ENCODE measurements around the gene REC8. TPM values are rescaled to one million over a fixed set of nuclear protein-coding genes. Genes with fewer than 3 reads are reported as not detected.
"Not testable (repeated sequence)": the region's sequence is repeated elsewhere in the genome, so short reads cannot be mapped to it uniquely, and the experiment has no call there.

The REC8 gene
- total RNA-seq, 1 donor from 2014 or later, result 2.1 TPM

DNA sequence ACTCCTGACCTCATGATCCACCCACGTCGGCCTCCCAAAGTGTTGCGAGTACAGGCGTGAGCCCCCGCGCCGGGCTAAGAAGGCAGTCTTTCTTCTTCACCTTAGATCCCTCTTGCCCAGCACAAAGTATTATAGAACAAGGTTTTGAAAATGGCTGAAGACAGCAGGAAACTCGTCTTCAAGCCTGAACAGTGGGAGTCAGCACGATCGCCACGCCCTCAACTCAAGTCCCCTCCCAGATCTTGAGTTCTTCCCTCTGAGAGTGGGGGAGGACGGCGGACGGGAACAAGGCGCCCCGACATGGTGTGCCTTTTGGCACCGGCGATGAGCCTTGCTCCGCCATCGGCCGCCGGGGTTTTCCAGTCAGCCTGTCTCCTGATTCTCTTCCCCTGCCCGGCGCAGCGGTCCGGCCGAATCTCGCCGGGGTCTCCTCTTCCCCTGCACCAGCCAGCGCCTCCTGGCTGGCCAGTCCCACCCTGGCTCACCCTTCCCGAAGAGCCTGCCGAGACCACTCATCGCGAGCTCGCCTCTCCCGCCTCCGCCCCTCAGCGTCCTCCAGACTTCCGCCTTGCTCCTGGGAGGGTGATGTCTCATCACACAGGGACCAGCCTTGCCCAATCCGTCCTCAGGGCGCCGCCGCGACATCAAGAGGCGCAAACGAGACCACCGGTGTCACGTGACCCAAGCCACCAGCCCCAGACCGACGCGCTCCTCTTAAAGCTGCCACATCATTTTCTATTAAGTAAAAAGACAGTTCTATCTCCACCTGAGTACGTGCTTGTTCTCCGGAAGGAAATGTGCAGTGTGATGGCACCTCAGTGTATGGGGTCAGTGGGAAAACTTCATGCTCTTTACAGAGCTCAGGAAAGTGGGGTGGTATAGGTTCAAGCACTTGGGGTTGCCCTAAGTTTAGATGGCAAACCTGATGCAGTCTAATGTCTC, 41.3 kb downstream of the REC8 start, which contains the start of gene CHMP4A:
TSS of gene CHMP4A (minus strand) at position 565 of the 942 bp plus-strand sequence. CDS start at position 516, 49 bp downstream.
- H3K4me1 ChIP-seq (ENCODE audit: control insufficient read depth in 3 of 3, insufficient read depth in 3 of 3, low read length in 3 of 3), result peaks cover 14 to 31% (median 19%) of the 10 kb centered on the region in 3 donors
- peaks cover 21 to 33% (median 31%) of the 10 kb centered on the region in 3 donors for H3K36me3 ChIP-seq (ENCODE audit: control insufficient read depth in 3 of 3, insufficient read depth in 3 of 3, low read length in 3 of 3)
- H3K27me3 ChIP-seq (ENCODE audit: control insufficient read depth in 3 of 3, insufficient read depth in 3 of 3, low read length in 3 of 3), result no peaks in the 10 kb centered on the region
- no peaks in the 10 kb centered on the region for H3K9me3 ChIP-seq (ENCODE audit: control insufficient read depth in 3 of 3, low read length in 3 of 3)
- peak within 1 kb of the TSS; percentile 75 to 87 (median 87) for H3K4me3 ChIP-seq (ENCODE audit: low read length in 3 of 3)
- H3K27ac ChIP-seq (ENCODE audit: low read depth, low read length), result peak within 1 kb of the TSS; percentile 90
- peak within 1 kb of the TSS; percentile 81 to 89 (median 81) for H3K9ac ChIP-seq (ENCODE audit: low read depth in 1 of 3, low read length in 3 of 3)

GRCh38 chr14:24213866-24214662, 42.2 kb downstream of the REC8 start:
- Histone ChIP-seq H3K27ac (ENCODE audit: low read depth, low read length) (peak overlapping the region; percentile 90), H3K9me3 (ENCODE audit: control insufficient read depth in 3 of 3, low read length in 3 of 3) (no peaks in the 10 kb centered on the region), H3K4me3 (ENCODE audit: low read length in 3 of 3) (peak overlapping the region; percentile 75 to 87 (median 87)), H3K36me3 (ENCODE audit: control insufficient read depth in 3 of 3, insufficient read depth in 3 of 3, low read length in 3 of 3) (peaks cover 21 to 32% (median 29%) of the 10 kb centered on the region in 3 donors), H3K9ac (ENCODE audit: low read depth in 1 of 3, low read length in 3 of 3) (peak overlapping the region; percentile 81 to 89 (median 81)), H3K4me1 (ENCODE audit: control insufficient read depth in 3 of 3, insufficient read depth in 3 of 3, low read length in 3 of 3) (peaks cover 14 to 31% (median 19%) of the 10 kb centered on the region in 3 donors), H3K27me3 (ENCODE audit: control insufficient read depth in 3 of 3, insufficient read depth in 3 of 3, low read length in 3 of 3) (no peaks in the 10 kb centered on the region)

DNA sequence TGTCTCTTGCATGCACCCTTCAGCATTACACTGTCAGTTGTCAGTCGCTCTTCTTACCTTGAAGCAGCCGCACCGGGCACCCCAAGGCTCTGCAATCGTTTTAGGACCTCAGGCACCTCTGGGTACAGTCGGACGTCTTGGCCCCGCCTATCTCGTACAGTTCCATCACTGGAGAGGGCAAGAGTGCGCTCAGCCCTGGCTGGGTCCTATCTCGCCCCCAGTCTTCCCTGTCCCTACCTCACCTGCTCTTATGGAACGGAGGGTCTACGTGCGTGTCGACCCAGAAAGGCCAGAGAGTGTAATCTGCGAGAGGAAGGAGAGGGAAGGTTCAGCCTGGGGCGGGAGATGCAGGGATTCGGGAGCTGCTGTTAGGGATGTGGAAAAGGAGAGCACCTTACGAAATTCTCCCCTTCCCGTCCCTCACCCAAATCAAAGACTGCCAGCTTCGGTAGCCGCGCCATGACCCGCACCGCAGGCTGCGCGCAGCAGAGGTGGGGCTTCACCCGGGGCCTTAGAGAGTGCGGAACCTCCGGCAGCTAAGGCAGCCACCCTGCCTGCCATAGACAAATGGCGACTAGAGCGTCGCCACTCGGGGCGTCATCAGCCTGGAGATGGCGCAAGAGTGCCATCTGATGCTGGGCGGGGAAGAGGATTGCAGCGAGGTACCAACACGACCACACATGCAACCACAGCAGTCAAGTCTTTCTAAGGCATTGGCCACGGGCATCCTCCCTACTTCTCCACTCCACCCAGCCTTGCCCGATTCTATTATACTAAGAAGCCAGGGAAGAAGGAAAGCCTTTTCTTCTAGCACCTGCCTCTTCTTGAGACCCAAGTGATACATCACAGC, 43.8 kb downstream of the REC8 start, which contains the start of gene MDP1:
TSS of gene MDP1 (minus strand) at position 572 of the 850 bp plus-strand sequence. CDS start at position 461, 111 bp downstream.
- peaks cover 7 to 20% (median 13%) of the 10 kb centered on the region in 3 donors for H3K36me3 ChIP-seq (ENCODE audit: control insufficient read depth in 3 of 3, insufficient read depth in 3 of 3, low read length in 3 of 3)
- H3K9ac ChIP-seq (ENCODE audit: low read depth in 1 of 3, low read length in 3 of 3), result peak within 1 kb of the TSS; percentile 93 to 95 (median 94)
- H3K27ac ChIP-seq (ENCODE audit: low read depth, low read length), result peak within 1 kb of the TSS; percentile 85
- H3K4me1 ChIP-seq (ENCODE audit: control insufficient read depth in 3 of 3, insufficient read depth in 3 of 3, low read length in 3 of 3), result peaks cover 14 to 31% (median 19%) of the 10 kb centered on the region in 3 donors
- no peaks in the 10 kb centered on the region for H3K27me3 ChIP-seq (ENCODE audit: control insufficient read depth in 3 of 3, insufficient read depth in 3 of 3, low read length in 3 of 3)
- H3K4me3 ChIP-seq (ENCODE audit: low read length in 3 of 3), result peak within 1 kb of the TSS; percentile 97 to 100 (median 98)
- no peaks in the 10 kb centered on the region for H3K9me3 ChIP-seq (ENCODE audit: control insufficient read depth in 3 of 3, low read length in 3 of 3)

- H3K4me1 ChIP-seq (ENCODE audit: control insufficient read depth in 3 of 3, insufficient read depth in 3 of 3, low read length in 3 of 3), result peaks cover 14 to 31% (median 19%) of the 10 kb centered on the region in 3 donors
- H3K4me3 ChIP-seq (ENCODE audit: low read length in 3 of 3), result peak overlapping the region; percentile 97 to 100 (median 98)
- no peaks in the 10 kb centered on the region for H3K27me3 ChIP-seq (ENCODE audit: control insufficient read depth in 3 of 3, insufficient read depth in 3 of 3, low read length in 3 of 3)
- peaks cover 4 to 18% (median 10%) of the 10 kb centered on the region in 3 donors for H3K36me3 ChIP-seq (ENCODE audit: control insufficient read depth in 3 of 3, insufficient read depth in 3 of 3, low read length in 3 of 3)
- no peaks in the 10 kb centered on the region for H3K9me3 ChIP-seq (ENCODE audit: control insufficient read depth in 3 of 3, low read length in 3 of 3)
- peak overlapping the region in 1 of 3 donors; percentile 95 for H3K9ac ChIP-seq (ENCODE audit: low read depth in 1 of 3, low read length in 3 of 3)
- H3K27ac ChIP-seq (ENCODE audit: low read depth, low read length), result peak overlapping the region; percentile 85
These were observed 44.4 kb downstream of the REC8 start for GRCh38 chr14:24216345-24216699.

GRCh38 chr14:24216876-24217275, 45.0 kb downstream of the REC8 start:
- not testable (repeated sequence) for H3K27me3 ChIP-seq (ENCODE audit: control insufficient read depth in 3 of 3, insufficient read depth in 3 of 3, low read length in 3 of 3); H3K9me3 ChIP-seq (ENCODE audit: control insufficient read depth in 3 of 3, low read length in 3 of 3); H3K4me3 ChIP-seq (ENCODE audit: low read length in 3 of 3); H3K9ac ChIP-seq (ENCODE audit: low read depth in 1 of 3, low read length in 3 of 3); H3K27ac ChIP-seq (ENCODE audit: low read depth, low read length)
- Histone ChIP-seq H3K36me3 (ENCODE audit: control insufficient read depth in 3 of 3, insufficient read depth in 3 of 3, low read length in 3 of 3) (peaks cover 0 to 12% (median 8%) of the 10 kb centered on the region in 3 donors), H3K4me1 (ENCODE audit: control insufficient read depth in 3 of 3, insufficient read depth in 3 of 3, low read length in 3 of 3) (peaks cover 14 to 31% (median 19%) of the 10 kb centered on the region in 3 donors)

- Histone ChIP-seq H3K4me3 (ENCODE audit: low read length in 3 of 3) (no peak overlapping the region), H3K36me3 (ENCODE audit: control insufficient read depth in 3 of 3, insufficient read depth in 3 of 3, low read length in 3 of 3) (peaks cover 0 to 12% (median 8%) of the 10 kb centered on the region in 3 donors)
These were observed 47.2 kb downstream of the REC8 start for GRCh38 chr14:24219080-24219479.

GRCh38 chr14:24219521-24219920, 47.6 kb downstream of the REC8 start:
- Histone ChIP-seq H3K4me3 (ENCODE audit: low read length in 3 of 3) (no peak overlapping the region), H3K4me1 (ENCODE audit: control insufficient read depth in 3 of 3, insufficient read depth in 3 of 3, low read length in 3 of 3) (peaks cover 6 to 17% (median 11%) of the 10 kb centered on the region in 3 donors), H3K9ac (ENCODE audit: low read depth in 1 of 3, low read length in 3 of 3) (no peak overlapping the region), H3K27ac (ENCODE audit: low read depth, low read length) (no peak overlapping the region), H3K27me3 (ENCODE audit: control insufficient read depth in 3 of 3, insufficient read depth in 3 of 3, low read length in 3 of 3) (no peaks in the 10 kb centered on the region), H3K9me3 (ENCODE audit: control insufficient read depth in 3 of 3, low read length in 3 of 3) (no peaks in the 10 kb centered on the region), H3K36me3 (ENCODE audit: control insufficient read depth in 3 of 3, insufficient read depth in 3 of 3, low read length in 3 of 3) (peaks cover 0 to 8% (median 8%) of the 10 kb centered on the region in 3 donors)

More at GRCh38 chr14:24219080-24219479, 47.2 kb downstream of the REC8 start:
- Histone ChIP-seq H3K4me1 (ENCODE audit: control insufficient read depth in 3 of 3, insufficient read depth in 3 of 3, low read length in 3 of 3) (peaks cover 8 to 21% (median 14%) of the 10 kb centered on the region in 3 donors), H3K9ac (ENCODE audit: low read depth in 1 of 3, low read length in 3 of 3) (no peak overlapping the region), H3K9me3 (ENCODE audit: control insufficient read depth in 3 of 3, low read length in 3 of 3) (no peaks in the 10 kb centered on the region), H3K27me3 (ENCODE audit: control insufficient read depth in 3 of 3, insufficient read depth in 3 of 3, low read length in 3 of 3) (no peaks in the 10 kb centered on the region), H3K27ac (ENCODE audit: low read depth, low read length) (no peak overlapping the region)

GRCh38 chr14:24222987-24223386, 51.1 kb downstream of the REC8 start:
- H3K9me3 ChIP-seq (ENCODE audit: control insufficient read depth in 3 of 3, low read length in 3 of 3); H3K9ac ChIP-seq (ENCODE audit: low read depth in 1 of 3, low read length in 3 of 3); H3K4me3 ChIP-seq (ENCODE audit: low read length in 3 of 3); H3K27me3 ChIP-seq (ENCODE audit: control insufficient read depth in 3 of 3, insufficient read depth in 3 of 3, low read length in 3 of 3); H3K4me1 ChIP-seq (ENCODE audit: control insufficient read depth in 3 of 3, insufficient read depth in 3 of 3, low read length in 3 of 3); H3K36me3 ChIP-seq (ENCODE audit: control insufficient read depth in 3 of 3, insufficient read depth in 3 of 3, low read length in 3 of 3); H3K27ac ChIP-seq (ENCODE audit: low read depth, low read length): not testable (repeated sequence)

DNA sequence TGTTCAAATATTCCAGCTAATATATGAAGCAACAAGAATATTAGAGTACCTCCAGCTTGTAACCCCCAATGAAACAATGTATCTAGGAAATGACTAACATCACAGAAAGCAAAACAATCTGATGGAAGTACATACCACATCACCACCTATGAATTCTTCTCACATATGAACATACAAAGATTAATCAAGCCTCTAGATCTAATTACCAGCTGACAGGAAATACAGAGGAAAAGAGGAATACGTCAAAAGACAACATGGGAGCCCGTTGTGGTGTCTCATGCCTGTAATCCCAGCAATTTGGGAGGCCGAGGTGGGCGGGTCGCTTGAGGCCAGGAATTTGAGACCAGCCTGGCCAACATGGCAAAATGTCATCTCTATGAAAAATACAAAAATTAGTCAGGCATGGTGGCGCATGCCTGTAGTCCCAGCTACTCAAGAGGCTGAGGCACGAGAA, 52.8 kb downstream of the REC8 start:
- Histone ChIP-seq H3K4me1 (ENCODE audit: control insufficient read depth in 3 of 3, insufficient read depth in 3 of 3, low read length in 3 of 3) (no peaks in the 10 kb centered on the region), H3K9ac (ENCODE audit: low read depth in 1 of 3, low read length in 3 of 3) (no peak overlapping the region), H3K27ac (ENCODE audit: low read depth, low read length) (peak overlapping the region; percentile 12), H3K27me3 (ENCODE audit: control insufficient read depth in 3 of 3, insufficient read depth in 3 of 3, low read length in 3 of 3) (no peaks in the 10 kb centered on the region), H3K4me3 (ENCODE audit: low read length in 3 of 3) (no peak overlapping the region), H3K9me3 (ENCODE audit: control insufficient read depth in 3 of 3, low read length in 3 of 3) (no peaks in the 10 kb centered on the region), H3K36me3 (ENCODE audit: control insufficient read depth in 3 of 3, insufficient read depth in 3 of 3, low read length in 3 of 3) (no peaks in the 10 kb centered on the region)

Data from skeletal muscle tissue (tissue), 4 donors.